GM18870 (cell line): Measurements from ENCODE around the gene MPPE1.
"Not testable (repeated sequence)": the region's sequence is repeated elsewhere in the genome, so short reads cannot be mapped to it uniquely, and the experiment has no call there.

ENCODE experiments used
- ATAC-seq: cut with Tn5 transposase; IDR thresholded peaks from one replicate; pipeline ENCODE4 v1.9.1; 2021; ENCODE audit warnings: moderate library complexity; ENCODE audit not compliant: unreplicated experiment

Gene MPPE1, protein sequence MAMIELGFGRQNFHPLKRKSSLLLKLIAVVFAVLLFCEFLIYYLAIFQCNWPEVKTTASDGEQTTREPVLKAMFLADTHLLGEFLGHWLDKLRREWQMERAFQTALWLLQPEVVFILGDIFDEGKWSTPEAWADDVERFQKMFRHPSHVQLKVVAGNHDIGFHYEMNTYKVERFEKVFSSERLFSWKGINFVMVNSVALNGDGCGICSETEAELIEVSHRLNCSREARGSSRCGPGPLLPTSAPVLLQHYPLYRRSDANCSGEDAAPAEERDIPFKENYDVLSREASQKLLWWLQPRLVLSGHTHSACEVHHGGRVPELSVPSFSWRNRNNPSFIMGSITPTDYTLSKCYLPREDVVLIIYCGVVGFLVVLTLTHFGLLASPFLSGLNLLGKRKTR

DNA sequence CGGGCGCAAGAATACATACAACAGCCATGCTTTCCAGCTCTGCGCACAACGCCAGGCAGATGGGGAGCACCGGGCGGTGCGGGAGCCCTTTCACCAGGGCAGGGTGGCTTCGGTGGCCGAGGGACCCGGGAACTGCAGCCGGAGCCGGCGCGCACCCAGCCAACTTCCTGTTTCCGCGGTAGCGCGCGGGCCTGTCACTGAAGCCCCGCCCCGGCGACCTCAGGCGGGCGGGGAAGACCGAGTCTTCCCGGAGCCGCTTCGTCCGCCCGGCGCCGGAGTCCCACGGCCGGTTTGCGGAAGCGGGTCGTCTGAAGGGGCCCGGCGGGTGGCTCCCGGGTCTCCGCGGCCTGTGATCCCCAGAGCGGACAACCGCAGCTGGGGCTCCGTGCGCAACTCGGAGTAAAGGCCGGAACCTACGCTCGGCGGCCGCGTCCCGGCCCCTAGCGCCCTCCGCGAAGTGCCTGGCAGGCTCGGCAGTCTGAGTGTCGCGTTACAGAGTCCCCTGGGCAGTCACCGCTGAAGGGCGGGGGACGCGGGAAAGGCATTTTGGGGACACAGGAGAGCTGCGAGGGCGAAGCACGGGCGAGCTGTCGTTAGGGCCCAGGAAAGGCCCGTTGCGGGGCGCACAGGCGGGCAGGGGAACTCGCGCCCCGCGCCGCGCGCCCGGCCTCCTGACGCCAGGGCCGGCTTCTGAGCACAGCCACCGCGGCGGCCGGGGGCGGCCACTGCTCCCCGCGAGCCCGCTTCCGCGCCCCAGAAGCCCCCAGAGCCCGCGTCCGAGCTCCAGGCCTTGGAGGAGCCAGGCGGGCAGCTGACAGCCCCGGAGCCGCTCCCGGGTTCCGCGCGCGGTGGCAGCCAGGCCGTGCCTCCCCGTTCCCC lies at the start of gene MPPE1:
MPPE1 (minus strand) TSS at position 136 of the 879 bp plus-strand sequence. CDS start 11,053 bp downstream, outside the sequence.
- ATAC-seq, result peak; percentile 60

DNA sequence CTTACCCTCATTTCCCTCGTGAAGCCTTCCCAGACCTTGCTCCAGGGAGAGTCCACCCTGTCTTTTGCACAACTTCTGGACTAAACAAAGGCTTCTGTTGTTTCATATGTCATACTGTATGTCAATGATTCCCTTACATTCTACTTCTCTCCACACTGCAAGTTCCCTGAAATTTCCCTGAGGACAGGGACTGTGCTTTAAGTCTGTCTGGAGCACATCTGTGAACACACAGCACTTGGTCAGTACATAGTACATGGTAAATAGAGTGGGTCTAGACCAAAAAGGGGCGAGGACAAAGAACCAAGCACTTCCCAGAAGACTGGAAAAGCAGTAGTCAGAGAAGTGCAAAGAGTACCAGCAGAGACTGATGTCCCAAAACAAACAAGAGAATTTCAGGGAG lies 49.5 kb upstream of the MPPE1 start:
- no peak for ATAC-seq

DNA sequence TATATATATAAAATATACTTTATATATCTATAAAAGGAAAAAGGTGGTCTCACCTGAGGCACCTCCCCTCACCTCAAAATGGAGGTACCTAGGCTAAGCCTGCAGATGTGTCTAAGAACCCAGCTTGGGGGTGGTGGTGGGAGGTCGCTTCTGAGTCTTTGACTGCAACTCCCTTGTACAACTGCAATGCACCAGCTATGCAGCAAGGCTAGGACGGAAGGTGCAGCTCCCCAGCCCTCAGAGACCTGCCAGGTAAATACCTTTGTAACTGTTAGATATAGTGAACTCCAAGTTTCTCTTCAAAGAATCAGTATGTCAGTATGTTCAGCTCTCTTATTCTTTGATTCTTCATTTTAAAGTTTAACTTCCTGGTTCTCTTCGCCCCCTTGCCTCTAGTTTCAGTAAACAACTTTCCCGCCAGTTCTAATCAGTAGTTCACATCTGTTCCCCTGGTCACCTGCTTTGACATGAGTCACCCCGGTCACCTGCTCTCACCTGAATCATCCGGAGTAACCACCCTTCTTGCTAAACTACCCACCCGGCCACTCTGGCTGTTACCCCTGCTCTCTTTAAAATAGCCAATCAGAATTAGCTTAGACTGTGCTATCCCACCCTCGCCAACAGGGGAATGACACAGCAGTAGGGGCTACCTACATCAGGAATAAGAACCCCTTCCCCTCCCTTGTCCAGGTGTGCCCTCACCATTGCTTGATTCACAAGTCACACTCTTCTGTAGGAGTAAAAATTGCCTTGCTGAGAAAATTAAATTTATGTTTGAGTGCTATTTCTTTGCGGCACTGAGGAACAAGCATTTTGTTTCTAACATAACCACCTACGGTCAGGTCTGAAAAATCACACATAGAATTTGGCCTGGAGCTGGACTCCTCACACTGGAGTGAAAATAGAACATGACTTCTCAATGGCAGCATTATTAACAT lies 48.5 kb upstream of the MPPE1 start:
- ATAC-seq, result no peak

DNA sequence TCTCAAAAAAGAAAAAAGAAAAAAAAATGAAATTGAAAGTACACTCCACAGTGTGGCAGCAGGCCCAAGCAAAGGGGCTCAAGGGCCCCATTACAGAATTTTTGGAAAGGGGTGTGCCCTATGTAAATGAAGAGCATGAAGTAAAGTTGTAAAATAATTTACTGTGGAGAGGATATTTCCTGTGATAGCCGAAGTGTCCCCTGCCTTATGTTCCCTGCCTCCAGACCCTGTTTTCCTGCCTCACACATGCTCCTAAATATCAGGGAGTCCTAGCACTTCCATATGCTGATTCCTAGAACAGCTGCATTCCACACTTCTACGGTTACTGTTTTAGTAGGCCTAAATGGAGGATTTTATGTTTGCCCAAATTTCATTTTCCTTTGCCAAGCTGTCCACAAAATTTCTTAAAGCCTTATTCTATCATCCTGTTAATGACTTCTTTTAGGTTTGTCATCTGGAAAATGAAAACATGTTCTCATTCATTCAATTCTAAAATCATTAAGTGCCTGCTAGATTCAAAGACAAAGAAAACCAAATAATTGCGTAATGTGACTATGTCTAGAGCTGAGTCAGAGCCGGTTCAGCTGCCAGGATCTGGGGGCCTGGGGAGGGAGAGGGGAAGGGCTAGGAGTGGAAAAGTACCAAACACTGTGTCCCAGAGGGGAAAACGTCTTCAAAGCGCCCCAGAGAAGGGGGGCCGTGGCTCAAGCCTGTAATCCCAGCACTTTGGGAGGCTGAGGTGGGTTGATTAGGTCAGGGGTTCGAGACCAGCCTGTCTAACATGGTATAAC lies 47.3 kb upstream of the MPPE1 start:
- no peak for ATAC-seq

DNA sequence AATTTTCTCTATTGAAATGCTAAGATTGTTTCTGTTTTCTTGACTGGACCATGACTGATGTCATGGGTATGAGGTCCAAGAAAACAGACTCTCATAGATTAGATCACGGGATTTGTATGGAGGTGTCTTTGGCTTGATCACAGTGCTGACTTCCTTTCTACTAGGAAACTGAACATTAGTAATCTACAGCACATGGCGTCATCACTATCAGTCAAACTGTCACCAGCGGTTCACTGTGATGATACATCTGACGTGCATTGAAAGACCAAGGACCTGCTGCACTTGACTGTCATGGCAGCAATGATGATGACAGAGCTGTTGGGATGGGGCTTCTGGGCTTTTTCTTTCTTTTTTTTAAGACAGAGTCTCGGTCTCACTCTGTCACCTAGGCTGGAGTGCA lies 45.0 kb upstream of the MPPE1 start:
- no peak for ATAC-seq

DNA sequence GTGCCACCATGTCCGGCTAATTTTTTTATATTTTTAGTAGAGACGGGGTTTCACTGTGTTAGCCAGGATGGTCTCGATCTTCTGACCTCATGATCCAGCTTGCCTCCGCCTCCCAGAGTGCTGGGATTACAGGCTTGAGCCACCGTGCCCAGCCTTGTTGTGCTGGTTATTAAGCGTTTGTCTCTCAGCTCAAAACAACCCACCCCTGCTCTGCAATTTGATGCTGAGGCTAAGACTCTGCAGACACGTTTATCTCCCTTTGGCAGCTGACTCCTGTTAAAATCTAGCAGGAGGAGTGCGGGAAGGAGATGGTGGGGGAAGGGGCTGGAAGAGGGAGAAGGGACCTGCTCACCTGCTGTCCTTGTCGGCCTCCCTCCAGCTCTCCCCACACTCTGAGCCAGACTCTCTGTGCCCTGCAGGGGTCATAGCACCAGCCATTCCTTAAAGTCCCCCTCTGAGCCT lies 43.3 kb upstream of the MPPE1 start:
- no peak for ATAC-seq

DNA sequence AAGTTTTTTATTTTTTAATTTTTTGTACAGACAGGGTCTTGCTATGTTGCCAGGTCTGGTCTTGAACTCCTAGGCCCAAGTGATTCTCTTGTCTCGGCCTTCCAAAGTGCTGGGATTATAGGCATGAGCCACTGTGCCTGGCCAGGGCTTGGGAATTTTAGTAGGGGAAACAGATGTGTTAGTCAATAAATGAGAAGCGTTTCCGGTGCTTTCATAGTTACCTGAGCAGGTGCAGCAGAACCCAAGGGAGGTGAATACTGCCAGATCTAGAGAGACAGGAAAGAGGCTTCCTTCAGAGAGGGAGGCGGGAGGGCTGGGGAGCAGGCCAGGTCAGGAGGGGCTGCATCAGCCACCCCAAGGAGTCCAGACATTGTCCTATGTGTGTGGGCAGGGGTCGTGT lies 42.7 kb upstream of the MPPE1 start:
- ATAC-seq, result no peak

DNA sequence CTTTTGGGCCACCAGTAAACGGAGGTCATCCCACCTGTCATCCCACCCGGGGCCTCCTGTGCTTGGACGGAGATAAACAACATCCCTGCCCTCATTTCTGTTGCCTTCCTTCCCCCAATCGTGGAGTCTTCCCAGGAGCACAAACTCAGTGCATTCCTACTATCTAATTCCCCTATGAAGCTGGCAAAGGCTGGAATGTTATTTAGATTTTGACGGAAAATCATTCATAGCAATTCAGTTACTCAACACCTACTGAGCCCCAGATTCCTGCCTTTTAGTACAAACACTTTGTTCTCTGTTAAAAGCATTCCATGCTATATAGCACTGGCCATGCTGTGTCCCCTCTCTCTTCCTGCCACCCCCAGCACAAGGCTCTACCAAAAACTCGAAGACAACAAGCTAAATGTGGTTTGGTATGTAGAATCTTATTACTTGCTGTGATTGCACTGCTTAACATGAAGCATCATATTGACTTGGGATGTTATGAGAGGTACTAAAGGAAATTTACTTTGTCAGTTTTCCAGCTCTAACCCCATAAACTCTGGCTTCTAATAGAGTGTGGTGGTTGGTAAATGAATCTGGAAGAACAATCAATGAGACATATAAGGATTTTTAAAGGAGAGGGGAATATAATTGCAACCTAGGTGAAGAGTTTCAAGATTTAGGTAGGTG lies 40.9 kb upstream of the MPPE1 start:
- no peak for ATAC-seq

DNA sequence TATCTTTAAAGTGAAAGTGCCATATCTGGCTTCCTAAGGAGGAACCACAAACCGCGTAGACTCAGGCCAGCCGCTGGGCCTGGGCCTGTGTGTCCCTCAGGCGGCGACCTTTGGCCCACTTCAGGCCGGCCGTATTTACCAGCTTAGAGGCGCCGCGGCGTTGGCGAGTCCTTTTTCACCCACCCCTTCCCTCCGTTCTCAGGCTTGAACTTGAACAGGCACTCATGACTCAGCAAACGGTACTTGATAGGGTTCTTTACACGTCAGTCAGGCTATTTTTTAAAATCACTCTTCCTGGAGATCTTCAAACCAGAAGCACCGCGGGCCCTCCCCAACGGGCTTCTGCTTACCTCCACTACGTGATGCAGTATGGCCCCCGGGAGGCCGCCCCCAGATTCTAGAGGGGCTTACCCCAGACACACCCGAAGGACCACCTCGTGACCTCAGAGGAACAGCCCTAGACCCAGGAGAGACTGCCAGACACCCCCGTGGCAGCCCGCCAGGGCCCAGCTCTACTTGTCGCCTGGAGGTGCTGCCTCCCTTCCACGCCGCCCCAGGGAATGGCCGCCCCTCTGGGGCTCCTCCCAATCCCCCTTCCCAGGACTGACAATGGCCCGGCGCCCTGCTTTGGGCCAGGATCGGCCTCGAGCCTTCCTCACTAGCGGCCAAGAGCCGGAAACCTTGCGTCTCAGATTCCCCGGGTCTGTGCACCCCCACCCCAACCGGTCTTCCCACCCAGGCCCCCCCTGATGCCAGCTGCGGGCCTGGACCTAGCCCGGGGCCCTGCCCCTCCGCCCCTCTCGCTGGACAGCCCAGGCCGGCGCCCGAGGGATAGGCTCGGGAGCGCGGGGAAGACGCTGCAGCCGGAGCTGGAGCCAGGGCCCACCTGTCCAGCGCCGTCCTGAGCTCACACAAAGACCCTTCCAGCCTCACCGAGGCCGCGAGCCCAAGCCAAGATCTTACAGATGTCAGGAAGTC lies 39.4 kb upstream of the MPPE1 start:
- ATAC-seq, result peak; percentile 81

DNA sequence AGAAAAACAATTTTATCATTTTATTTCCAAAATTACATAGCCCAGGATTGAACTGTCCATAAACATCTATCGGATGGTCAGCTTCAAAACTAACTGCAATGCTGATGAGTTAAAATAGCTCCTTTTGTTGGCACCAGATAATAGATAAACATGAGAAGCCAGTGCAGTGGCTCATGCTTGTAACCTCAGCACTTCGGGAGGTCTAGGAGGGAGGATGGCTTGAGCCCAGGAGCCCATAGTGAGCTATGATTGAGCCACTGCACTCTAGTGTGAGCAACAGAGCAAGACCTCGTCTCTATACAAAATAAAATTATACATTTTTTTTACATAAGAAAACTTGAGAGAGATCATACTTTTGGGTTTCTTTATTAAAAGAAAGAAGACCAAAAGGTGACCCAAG lies 38.6 kb upstream of the MPPE1 start:
- ATAC-seq, result no peak

DNA sequence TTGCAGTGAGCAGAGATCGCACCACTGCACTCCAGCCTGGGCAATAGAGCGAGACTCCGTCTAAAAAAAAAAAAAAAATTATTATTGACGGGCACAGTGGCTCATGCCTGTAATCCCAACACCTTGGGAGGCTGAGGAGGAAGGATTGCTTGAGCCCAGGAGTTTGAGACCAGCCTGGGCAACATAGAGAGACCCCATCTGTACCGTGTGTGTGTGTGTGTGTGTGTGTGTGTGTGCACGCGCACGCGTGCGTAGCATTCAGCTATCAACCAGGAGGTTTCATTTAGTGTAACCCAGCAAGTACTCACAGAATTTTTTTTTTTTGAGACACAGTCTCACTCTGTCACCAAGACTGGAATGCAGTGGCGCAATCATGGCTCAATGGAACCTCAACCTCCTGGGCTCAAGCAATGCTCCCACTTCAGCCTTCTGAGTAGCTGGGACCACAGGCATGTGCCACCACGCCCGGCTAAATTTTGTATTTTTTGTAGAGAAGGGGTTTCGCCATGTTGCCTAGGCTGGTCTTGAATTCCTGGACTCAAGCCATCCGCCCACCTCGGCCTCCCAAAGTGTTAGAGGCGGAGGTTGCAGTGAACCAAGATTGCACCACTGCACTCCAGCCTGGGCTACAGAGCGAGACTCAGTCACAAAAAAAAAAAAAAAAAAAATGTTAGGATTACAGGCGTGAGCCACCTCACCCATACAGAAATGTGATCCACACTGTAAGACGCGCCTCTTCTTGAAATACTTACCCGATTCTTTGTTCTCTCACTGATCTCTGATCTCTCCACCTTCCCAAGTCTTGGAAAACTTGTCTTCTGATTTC lies 37.9 kb upstream of the MPPE1 start:
- ATAC-seq, result not testable (repeated sequence)

DNA sequence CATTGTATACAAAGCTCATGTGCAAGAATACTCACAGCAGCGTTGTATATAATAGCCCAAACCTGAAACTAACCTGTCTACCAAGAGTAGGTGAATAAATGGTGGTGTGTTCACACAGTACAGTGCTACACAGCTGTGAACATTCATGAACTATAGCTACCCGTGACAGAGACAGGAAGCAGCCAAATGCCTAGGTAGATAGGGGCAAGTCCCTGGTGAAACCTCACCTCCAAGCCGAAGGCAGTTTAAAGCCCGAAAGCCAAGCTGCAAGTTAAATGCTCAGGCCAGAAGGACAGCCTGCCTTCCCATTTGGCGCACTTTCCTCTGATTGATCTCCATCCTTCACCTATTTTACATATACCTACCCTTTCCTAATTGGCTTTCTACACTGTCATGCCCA lies 36.7 kb upstream of the MPPE1 start:
- ATAC-seq, result no peak

DNA sequence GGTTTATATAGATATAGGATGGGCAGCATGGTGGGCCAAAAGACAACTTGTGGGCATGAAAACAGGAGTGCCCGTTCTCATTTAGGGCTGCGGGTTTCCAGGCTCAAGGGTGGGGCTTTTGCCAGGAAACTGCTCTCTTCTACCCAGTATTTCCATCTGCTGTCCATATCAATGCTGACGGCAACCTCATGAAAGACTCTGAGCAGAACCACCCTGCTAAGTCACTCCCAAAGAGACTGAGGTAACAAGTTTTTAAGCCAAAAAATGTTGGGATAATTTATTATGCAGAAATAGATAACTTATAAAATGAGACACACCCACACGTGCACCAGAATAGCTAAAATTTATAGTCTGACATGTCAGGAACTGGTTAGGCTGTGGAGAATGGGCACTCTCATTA lies 36.1 kb upstream of the MPPE1 start:
- no peak for ATAC-seq

DNA sequence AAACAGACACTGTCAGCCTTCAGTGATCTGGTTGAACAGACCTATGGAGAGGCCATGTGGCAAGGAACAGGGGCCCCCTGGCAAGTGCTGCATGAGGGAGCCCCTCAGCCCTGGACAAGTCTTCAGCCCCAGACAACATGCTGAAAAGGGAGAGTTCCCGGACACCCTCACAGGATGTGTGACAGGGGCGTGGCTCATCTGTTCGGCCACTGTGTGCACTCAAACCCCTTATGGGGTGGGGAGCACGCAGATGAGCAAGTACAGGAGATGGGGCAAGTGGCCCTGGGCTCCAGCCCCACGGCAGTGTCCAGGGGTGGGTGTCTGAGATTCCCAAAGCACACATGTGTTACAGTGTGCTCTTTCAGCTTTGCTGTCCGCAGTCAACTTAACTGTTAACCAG lies 35.4 kb upstream of the MPPE1 start:
- no peak for ATAC-seq

DNA sequence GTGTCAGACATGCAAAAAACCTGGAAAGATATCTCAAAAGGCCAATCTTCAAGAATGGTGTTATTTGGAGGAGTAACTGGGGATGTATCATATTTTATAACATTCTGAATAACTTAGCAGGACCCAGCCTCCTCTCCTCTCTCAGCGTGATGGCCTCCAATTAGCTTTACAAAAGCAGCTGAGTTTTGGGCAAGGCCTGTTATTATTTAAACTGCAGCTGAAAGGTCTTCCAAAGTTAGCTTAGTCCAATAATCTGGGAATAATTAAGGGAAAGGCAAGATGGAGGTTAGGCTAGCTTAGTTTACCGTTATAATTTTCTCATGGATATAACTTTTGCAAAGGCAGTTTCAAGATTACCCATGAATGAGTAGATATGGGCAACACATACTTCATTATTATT lies 32.8 kb upstream of the MPPE1 start:
- no peak for ATAC-seq

DNA sequence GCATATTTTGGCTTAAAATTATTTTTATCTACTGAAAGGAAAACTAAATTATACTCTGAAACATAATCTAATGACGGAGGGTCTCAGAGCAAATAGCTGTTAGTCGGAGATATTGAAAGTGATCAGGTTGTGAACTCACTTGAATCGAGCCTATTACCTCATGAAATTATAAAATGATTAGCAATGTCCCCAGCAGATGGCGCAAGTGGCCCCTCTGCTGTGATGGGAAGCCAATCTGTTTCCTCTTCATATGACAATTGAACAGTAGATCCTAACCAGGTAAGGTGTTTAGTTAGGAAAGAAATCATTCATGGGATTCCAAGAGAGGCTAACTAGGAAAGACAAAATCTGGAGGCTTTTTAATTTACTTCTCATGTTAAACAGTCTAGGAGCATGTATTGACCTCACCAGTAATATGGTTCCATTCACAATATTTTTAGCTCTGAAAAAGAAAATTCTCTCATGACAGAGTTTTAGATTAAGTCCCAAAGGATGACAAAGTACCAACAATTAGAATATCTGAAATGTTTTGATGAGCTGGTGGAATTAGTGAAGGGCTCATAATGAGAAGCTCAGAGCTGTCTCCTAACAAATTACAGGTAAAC lies 29.9 kb upstream of the MPPE1 start:
- peak; percentile 60 for ATAC-seq

DNA sequence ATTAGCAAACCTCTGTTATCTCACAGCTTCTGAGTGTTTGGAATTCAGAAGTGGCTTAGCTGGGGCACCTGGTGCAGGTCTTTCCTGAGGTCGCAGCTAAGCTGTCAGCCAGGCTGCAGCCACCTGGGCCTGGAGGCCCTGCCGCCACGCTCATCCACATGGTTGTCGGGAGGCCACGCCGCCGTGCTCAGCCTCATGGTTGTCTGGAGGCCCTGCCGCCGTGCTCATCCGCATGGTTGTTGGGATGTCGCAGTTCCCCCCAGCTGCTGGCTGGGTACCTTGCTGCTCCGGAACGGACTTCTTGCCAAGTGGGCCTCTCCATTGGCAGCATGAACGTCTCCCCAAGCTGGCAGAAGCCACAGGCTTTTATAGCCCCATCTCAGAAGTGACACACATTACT lies 24.3 kb upstream of the MPPE1 start:
- no peak for ATAC-seq
